ENCODE data around the gene RNF223. TPM values are rescaled to one million over a fixed set of nuclear protein-coding genes. Genes with fewer than 3 reads are reported as not detected.

The RNF223 gene
- total RNA-seq, 1 experiment from 2014 or later = 0.08 TPM

DNA sequence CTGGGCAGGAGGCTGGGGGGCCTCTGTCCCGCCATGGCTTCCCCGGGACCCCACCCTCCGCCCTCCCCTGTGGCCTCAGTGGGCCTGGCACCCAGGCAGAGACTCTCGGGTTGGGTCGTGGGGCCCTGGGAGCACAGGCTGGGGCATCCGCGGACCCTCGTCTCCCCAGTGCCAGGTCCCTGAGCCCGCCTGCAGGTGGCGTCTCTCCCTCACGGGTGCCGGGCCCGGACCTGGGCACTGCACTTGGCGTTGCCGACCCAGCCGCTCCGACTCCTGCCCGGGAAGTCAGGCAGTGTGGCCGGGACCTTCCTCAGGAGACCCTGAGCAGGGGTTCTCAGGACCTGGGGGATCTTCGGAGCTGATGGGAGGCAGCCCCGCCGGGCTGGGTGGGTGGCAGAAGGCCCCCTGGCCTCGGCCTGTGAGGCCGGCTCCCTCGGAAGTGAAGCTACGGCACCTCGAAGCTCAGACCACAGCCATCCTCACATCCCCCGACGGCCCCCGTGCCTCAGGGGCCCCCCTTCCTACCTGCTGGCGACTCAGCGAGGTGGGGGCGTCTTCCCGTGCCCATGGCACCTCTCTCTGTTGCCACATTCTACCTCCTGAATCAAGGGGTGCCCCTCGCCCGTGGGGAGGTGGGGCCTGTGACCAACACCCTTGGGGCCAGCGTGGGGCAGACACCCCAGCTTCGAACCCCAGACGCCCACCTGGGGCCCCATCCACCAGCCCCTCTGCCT lies 48.1 kb upstream of the RNF223 start:
- Histone ChIP-seq H3K4me3 (ENCODE audit: low read depth in 2 of 2, low read length in 2 of 2) (peak overlapping the region; percentile 18 to 36; a peak in 3 of 4 replicates), H3K4me1 (ENCODE audit: control insufficient read depth, insufficient read depth, low read length) (peaks cover 13% of the 10 kb centered on the region), H3K9me3 (ENCODE audit: control insufficient read depth, insufficient read depth, low read depth, low read length) (no peaks in the 10 kb centered on the region), H3K36me3 (ENCODE audit: control insufficient read depth, insufficient read depth, low read length) (no peaks in the 10 kb centered on the region), H3K27me3 (ENCODE audit: control insufficient read depth, insufficient read depth, low read length) (no peaks in the 10 kb centered on the region), H3K27ac (ENCODE audit: low read length) (peak overlapping the region; percentile 57; the same call in 1 of the 2 replicates)
- peak; percentile 24 for DNase-seq (ENCODE audit: low read depth, low spot score)
- peak; percentile 95 for ATAC-seq
- POLR2A ChIA-PET = no interaction called here
- no TSS peak for BruUV-seq (replicated peaks)
- intact Hi-C loops (cut with micrococcal nuclease; ENCODE audit: unreplicated experiment) (loop anchor here (5.0 to 10.0 kb wide), 3 partner anchors 63 to 130 kb away; partner anchors contain the start of genes B3GALT6 and SDF4), in situ Hi-C loops (cut with HindIII; ENCODE audit: low pct_unique_long_range_greater_than_20kb, low sequenced_read_pairs) (no loop called here)
- TF ChIP-seq, protein P1, sequence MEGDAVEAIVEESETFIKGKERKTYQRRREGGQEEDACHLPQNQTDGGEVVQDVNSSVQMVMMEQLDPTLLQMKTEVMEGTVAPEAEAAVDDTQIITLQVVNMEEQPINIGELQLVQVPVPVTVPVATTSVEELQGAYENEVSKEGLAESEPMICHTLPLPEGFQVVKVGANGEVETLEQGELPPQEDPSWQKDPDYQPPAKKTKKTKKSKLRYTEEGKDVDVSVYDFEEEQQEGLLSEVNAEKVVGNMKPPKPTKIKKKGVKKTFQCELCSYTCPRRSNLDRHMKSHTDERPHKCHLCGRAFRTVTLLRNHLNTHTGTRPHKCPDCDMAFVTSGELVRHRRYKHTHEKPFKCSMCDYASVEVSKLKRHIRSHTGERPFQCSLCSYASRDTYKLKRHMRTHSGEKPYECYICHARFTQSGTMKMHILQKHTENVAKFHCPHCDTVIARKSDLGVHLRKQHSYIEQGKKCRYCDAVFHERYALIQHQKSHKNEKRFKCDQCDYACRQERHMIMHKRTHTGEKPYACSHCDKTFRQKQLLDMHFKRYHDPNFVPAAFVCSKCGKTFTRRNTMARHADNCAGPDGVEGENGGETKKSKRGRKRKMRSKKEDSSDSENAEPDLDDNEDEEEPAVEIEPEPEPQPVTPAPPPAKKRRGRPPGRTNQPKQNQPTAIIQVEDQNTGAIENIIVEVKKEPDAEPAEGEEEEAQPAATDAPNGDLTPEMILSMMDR (IDR thresholded peaks at IDR 0.05) = peak; percentile 97
- no peak; the same call in 1 of the 2 replicates for TF ChIP-seq SIN3A (IDR thresholded peaks at IDR 0.05; ENCODE audit: borderline replicate concordance, insufficient read depth, low read depth, low read length)
- CTCF ChIA-PET = interaction anchor here (0.5 to 2.0 kb wide), 9 partner anchors 18 to 943 kb away, joined by 3 to 10 read pairs (median 4); no protein-coding TSS in a partner anchor

GRCh38 chr1:1121611-1122077 lies 47.5 kb upstream of the RNF223 start:
- Histone ChIP-seq H3K27ac (ENCODE audit: low read length) (peak overlapping the region; percentile 54), H3K36me3 (ENCODE audit: control insufficient read depth, insufficient read depth, low read length) (no peaks in the 10 kb centered on the region), H3K4me3 (ENCODE audit: low read depth in 2 of 2, low read length in 2 of 2) (peak overlapping the region; percentile 18 to 36; a peak in 3 of 4 replicates), H3K27me3 (ENCODE audit: control insufficient read depth, insufficient read depth, low read length) (no peaks in the 10 kb centered on the region), H3K4me1 (ENCODE audit: control insufficient read depth, insufficient read depth, low read length) (peaks cover 13% of the 10 kb centered on the region), H3K9me3 (ENCODE audit: control insufficient read depth, insufficient read depth, low read depth, low read length) (no peaks in the 10 kb centered on the region)
- in situ Hi-C loops (cut with HindIII; ENCODE audit: low pct_unique_long_range_greater_than_20kb, low sequenced_read_pairs) (no loop called here), intact Hi-C loops (cut with micrococcal nuclease; ENCODE audit: unreplicated experiment) (loop anchor here (5.0 to 10.0 kb wide), 3 partner anchors 63 to 131 kb away; partner anchors contain the start of genes B3GALT6 and SDF4)
- ChIA-PET CTCF (interaction anchor here (0.6 to 2.0 kb wide), 6 partner anchors 19 to 944 kb away, joined by 3 to 10 read pairs (median 5); no protein-coding TSS in a partner anchor), POLR2A (no interaction called here)
- TF ChIP-seq, protein P1 (IDR thresholded peaks at IDR 0.05) = no peak
- TF ChIP-seq SIN3A (IDR thresholded peaks at IDR 0.05; ENCODE audit: borderline replicate concordance, insufficient read depth, low read depth, low read length) (no peak), REST (IDR thresholded peaks at IDR 0.05; ENCODE audit: insufficient read depth in 1 of 2, low read depth in 2 of 2, low read length in 1 of 2) (no peak), TCF7L2 (IDR thresholded peaks at IDR 0.05; ENCODE audit: low read depth, low read length) (no peak), POLR2AphosphoS5 (IDR thresholded peaks at IDR 0.05; ENCODE audit: low read depth, low read length) (no peak)
- ATAC-seq (peak; percentile 81), DNase-seq (ENCODE audit: low read depth, low spot score) (no peak)
- no TSS peak for BruUV-seq (replicated peaks)

Measured in Panc1 (cell line).